ENCODE results near the gene OPRM1. TPM values are rescaled to one million over a fixed set of nuclear protein-coding genes. Genes with fewer than 3 reads are reported as not detected.

OPRM1 gene
- polyA plus RNA-seq, 1 experiment = not detected

DNA sequence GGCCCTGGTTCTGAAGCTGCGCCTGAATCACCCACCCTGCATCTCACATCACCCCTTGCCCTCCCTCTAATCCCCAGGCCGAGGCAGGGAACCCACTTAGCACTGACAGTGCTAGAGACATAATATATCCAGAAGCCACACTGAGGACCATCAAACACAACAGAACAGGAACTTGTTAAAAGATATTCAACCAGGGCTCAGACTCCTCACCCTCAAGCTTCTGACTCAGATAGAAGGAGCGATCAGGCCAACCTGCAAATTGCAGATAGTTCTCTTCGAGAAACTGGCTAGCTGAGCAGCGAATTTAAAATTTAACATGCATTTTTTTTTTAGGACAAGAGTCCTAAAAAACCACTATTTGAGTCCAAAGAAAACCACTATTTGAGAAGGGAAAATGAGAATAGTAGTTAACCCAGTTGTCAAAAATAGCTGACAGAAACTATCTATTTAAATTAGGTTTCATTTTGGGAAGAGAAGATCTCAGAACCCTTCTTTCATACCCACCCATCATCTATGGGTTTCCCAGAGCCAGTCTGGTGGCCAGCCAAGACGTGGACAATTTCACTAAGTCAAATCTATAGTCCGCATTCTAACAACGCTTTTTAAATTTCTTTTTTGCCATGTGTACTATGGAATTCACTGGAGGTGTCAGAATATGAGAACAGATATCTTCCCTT is 95.6 kb downstream of the OPRM1 start:
- ChIA-PET POLR2A (no interaction called here), CTCF (no interaction called here)
- Histone ChIP-seq H3K4me3 (ENCODE audit: low read depth, low read length) (no peak overlapping the region), H3K9me3 (ENCODE audit: control insufficient read depth, insufficient read depth, low read length) (no peaks in the 10 kb centered on the region), H3K27me3 (ENCODE audit: control insufficient read depth, insufficient read depth, low read length) (peaks cover 4% of the 10 kb centered on the region), H3K27ac (ENCODE audit: low read depth, low read length) (no peak overlapping the region)
- DNase-seq (ENCODE audit: low read depth, low spot score) = no peak
- TF ChIP-seq, protein P1, sequence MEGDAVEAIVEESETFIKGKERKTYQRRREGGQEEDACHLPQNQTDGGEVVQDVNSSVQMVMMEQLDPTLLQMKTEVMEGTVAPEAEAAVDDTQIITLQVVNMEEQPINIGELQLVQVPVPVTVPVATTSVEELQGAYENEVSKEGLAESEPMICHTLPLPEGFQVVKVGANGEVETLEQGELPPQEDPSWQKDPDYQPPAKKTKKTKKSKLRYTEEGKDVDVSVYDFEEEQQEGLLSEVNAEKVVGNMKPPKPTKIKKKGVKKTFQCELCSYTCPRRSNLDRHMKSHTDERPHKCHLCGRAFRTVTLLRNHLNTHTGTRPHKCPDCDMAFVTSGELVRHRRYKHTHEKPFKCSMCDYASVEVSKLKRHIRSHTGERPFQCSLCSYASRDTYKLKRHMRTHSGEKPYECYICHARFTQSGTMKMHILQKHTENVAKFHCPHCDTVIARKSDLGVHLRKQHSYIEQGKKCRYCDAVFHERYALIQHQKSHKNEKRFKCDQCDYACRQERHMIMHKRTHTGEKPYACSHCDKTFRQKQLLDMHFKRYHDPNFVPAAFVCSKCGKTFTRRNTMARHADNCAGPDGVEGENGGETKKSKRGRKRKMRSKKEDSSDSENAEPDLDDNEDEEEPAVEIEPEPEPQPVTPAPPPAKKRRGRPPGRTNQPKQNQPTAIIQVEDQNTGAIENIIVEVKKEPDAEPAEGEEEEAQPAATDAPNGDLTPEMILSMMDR (IDR thresholded peaks at IDR 0.05; ENCODE audit: low read depth, low read length) = no peak

DNA sequence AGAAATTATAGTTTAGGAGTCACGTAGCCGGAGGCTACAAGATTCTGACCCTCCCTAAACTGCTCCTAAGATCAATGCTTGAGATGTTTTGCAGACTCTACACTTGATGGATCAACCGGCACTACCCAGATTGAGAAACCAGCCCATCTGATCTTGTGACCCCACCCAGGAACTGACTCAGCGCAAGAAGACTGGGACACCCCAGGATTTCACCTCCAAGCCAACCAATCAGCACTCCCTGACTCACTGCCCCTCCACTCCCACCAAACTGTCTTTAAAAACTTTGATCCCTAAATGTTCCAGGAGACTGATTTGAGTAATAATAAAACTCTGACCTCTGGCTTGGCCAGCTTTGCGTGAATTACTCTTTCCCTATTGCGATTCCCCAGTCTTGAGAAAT is 99.8 kb downstream of the OPRM1 start:
- H3K4me3 ChIP-seq (ENCODE audit: low read depth, low read length) = no peak overlapping the region
- ChIA-PET CTCF (no interaction called here), POLR2A (no interaction called here)
- DNase-seq (ENCODE audit: low read depth, low spot score) = no peak
- H3K27me3 ChIP-seq (ENCODE audit: control insufficient read depth, insufficient read depth, low read length) = peaks cover 4% of the 10 kb centered on the region
- no peaks in the 10 kb centered on the region for H3K9me3 ChIP-seq (ENCODE audit: control insufficient read depth, insufficient read depth, low read length)
- TF ChIP-seq, protein P1 (IDR thresholded peaks at IDR 0.05; ENCODE audit: low read depth, low read length) = no peak
- no peak overlapping the region for H3K27ac ChIP-seq (ENCODE audit: low read depth, low read length)

DNA sequence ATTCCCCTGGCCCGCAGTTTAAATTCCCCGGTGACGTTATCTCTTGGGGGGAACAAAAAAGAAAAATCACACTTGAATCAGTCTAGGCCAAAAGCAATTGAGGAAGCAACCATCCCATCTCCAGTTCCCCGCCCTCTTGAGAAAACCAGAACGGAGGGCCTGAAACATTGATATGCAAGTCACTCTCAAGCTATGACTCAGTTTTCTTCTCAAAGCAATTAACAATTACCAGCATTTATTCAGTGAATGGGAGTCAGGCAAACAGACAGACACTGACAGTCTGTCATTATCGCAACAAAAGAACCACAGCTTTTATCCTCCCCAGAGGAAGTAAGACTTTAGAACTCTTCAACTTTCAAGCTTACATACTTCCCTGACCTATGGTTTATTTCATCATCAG is 100.9 kb downstream of the OPRM1 start:
- Histone ChIP-seq H3K27ac (ENCODE audit: low read depth, low read length) (no peak overlapping the region), H3K4me3 (ENCODE audit: low read depth, low read length) (no peak overlapping the region), H3K27me3 (ENCODE audit: control insufficient read depth, insufficient read depth, low read length) (peaks cover 4% of the 10 kb centered on the region), H3K9me3 (ENCODE audit: control insufficient read depth, insufficient read depth, low read length) (no peaks in the 10 kb centered on the region)
- TF ChIP-seq, protein P1 (IDR thresholded peaks at IDR 0.05; ENCODE audit: low read depth, low read length) = no peak
- no peak for DNase-seq (ENCODE audit: low read depth, low spot score)
- POLR2A ChIA-PET = no interaction called here
- CTCF ChIA-PET = interaction anchor here (0.7 kb wide), 1 partner anchor 138 kb away, joined by 3 read pairs; no protein-coding TSS in a partner anchor

DNA sequence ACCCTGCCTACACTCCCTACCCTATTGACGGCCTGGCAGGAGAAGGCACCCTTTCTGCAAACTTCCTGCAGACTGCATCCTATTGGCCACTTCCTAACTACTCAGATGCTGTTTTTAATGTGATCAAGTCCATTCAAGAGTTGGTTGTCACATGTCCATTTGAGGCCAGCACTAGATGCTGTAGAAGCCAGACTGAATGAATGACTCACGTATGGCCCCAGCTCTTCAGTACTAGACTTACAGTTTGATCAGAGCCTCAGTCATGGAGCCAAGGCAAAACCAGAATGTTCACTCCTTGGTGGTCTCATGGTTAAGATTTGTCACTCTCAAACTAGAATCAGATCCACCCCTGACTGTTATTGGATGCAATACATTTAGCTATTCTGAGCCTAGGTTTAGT is 101.7 kb downstream of the OPRM1 start:
- no peak overlapping the region for H3K4me3 ChIP-seq (ENCODE audit: low read depth, low read length)
- TF ChIP-seq, protein P1 (IDR thresholded peaks at IDR 0.05; ENCODE audit: low read depth, low read length) = no peak
- H3K27me3 ChIP-seq (ENCODE audit: control insufficient read depth, insufficient read depth, low read length) = peaks cover 4% of the 10 kb centered on the region
- no peak for DNase-seq (ENCODE audit: low read depth, low spot score)
- CTCF ChIA-PET = interaction anchor here (0.7 to 1.0 kb wide), 2 partner anchors 13 to 137 kb away, joined by 3 read pairs; no protein-coding TSS in a partner anchor
- POLR2A ChIA-PET = no interaction called here
- no peak overlapping the region for H3K27ac ChIP-seq (ENCODE audit: low read depth, low read length)
- H3K9me3 ChIP-seq (ENCODE audit: control insufficient read depth, insufficient read depth, low read length) = no peaks in the 10 kb centered on the region

DNA sequence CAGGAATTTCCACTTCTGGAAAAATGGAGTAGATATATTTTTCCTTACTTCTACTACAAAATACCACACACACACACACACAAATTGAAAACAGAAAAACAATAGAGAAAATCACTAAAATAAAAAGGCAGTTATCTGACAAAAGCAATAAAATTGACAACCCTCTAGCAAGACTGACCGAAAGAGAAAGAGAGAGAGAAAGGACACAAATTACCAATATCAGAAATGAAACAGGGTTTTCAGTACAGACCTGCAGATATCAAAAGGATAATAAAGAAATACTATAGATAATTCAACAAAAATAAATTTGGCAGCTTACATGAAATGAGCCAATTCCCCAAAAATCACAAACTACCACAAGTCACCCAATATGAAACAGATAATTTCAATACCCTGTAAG is 104.7 kb downstream of the OPRM1 start:
- no peak overlapping the region for H3K4me3 ChIP-seq (ENCODE audit: low read depth, low read length)
- no peaks in the 10 kb centered on the region for H3K9me3 ChIP-seq (ENCODE audit: control insufficient read depth, insufficient read depth, low read length)
- POLR2A ChIA-PET = no interaction called here
- H3K27me3 ChIP-seq (ENCODE audit: control insufficient read depth, insufficient read depth, low read length) = peaks cover 6% of the 10 kb centered on the region
- DNase-seq (ENCODE audit: low read depth, low spot score) = no peak
- H3K27ac ChIP-seq (ENCODE audit: low read depth, low read length) = no peak overlapping the region
- TF ChIP-seq, protein P1 (IDR thresholded peaks at IDR 0.05; ENCODE audit: low read depth, low read length) = no peak
- CTCF ChIA-PET = interaction anchor here (1.0 kb wide), 1 partner anchor 10 kb away, joined by 3 read pairs; no protein-coding TSS in a partner anchor

Measured in AG04450 (cell line).